Measurements from ENCODE around the gene MEGF10.

MEGF10 gene

DNA sequence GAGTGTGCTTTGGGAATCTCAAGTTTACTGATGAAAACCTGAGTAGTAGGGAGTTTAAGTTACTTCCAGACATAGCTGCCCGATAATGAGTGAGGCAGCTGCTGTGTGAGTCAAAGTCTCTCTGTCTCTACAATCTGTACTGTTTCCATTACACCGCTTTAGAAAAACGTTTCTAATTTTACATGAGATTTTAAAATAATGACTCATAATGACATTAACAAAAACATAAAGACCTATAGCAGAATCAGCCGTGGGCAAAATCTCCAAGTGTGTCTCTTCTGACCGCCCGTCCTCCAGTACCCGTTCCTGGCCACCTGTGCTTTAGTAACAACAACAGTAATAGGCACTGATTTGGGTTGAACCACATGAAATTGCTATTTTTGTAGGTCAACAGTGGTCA, 157.2 kb downstream of the MEGF10 start:
- peak; percentile 8 for DNase-seq

GRCh38 chr5:127450046-127450445, 159.4 kb downstream of the MEGF10 start:
- DNase-seq: no peak

GRCh38 chr5:127451096-127451495, 160.5 kb downstream of the MEGF10 start:
- DNase-seq: no peak

DNA sequence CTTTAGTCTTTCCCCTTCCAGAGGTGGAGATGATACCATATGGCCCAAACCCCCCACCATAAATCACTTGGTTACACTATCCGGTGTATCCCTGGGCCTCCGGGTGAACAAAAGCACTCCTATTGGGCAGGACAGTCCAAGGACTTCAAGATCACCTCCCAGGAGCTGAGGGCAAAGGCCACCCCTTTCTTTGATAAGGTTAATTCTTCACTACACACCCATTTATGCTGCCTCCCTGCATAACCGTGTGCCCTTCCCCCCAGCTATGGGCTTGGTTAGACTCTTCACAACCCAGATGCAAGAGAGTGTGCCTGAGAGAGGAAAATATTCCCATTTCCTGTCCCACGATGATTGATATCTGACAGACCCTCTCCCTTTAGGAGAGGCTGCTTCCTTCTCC, 162.0 kb downstream of the MEGF10 start:
- no peak for DNase-seq

- DNase-seq: no peak
Observed at GRCh38 chr5:127471211-127471610, 180.6 kb downstream of the MEGF10 start.

DNA sequence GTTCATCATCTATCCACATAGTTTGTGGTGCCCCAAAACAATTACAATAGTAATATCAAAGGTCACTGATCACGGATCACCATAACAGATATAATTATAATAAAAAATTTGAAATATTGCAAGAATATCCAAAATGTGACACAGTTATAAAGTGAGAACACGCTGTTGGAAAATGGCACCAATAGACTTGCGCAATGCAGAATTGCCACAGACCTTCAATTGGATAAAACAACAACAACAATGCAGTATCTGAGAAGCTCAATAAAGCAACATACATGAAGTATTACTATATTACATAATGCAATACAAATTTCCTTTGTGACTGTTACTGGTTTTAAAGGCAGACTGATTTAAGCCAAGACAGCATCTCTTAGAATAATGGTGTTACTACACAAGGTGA, 182.1 kb downstream of the MEGF10 start:
- DNase-seq: no peak

GRCh38 chr5:127486471-127486870, 195.9 kb downstream of the MEGF10 start:
- no peak for DNase-seq

DNA sequence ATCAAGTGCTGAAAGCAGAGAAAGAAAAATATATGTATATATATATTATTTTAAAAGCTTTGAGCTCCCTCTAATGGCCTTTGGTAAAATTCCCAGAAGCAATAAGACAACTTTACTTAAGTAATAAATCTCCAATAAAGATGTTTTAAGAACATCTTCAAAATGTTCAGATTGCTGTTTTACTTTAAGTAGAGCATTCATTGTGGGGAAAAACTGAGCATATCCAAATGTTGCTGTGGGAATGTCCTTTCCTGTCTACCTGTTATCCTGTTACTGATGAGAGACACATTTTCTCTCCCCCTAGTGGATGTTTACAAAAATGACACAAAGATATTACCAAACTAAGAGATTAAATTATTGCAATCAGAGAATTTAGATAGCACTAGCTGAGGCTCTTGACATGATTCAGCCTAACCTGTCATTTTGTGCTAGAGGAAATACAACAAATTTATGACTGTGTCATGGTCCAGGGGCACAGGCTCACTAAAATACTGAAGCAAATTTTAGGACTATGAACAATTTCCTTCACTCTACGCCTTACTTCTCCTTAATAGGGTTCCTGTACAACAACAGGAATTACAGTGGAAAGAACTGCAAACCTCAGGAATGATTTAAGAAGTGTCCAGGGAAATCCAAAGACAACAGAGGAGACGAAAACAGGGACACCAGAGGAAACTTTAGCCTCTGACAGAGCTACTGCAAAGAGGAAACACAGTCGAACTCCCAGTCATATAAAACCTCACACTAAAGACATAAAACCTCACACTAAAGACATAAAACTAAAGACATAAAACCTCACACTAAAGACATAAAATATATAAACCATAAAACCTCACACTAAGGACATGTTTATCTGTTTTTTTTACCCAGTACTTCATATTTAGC, 202.5 kb downstream of the MEGF10 start:
- peak; percentile 54 for DNase-seq

GRCh38 chr5:127498548-127498947, 208.0 kb downstream of the MEGF10 start:
- no peak for DNase-seq

DNA sequence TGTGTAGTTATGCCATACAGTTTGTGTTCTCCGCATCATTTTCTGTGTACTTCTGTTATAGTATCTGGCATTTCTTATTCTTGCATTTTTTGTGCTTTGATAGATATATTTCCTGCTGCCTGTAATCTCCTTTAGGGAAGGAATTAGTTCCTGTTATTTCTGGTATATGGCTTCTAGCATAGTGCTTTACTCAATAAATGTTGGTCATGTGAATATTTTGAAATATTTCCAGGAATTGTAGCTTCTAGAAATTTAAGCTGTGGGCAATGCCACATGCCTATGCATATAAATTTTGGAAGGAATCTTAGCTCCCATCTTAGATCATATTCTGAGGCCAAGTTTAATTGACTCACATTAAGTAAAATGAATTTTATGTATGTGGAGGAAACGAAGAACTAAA, 215.3 kb downstream of the MEGF10 start:
- no peak for DNase-seq

- no peak for DNase-seq
Observed at GRCh38 chr5:127506616-127507015, 216.0 kb downstream of the MEGF10 start.

DNA sequence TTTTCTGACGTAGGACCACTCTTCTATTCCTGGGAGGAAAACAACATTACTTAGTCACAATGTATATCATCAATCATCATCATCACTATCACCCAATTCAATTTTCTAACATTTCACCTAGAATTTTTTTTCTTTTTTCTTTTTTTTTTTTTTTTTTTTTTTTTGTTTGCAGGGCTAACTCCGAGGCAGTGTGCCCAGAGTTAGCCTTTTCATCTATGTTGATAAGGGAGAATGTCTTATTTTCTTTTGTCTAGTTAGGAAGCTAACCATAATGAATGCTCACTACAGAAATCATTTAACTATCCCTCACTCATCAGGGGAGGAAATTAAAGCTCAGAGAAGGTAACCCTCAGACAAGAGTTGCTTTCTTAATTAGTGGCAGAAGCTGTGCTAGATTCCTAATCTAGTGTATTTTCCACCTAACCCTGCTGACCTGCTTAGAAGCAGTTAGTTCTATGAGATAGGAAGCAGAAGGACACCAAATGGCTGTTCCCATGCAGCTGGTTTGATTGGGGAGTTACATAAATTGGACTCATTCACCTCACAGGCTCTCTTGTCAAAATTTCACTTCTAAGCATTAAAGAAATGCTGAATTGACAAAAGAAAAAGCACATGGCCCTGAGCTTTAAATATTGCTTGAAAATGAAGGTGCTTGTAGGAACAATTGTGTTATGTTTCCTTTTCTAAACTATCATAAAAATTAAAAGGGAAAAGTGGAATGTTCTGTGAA, 218.2 kb downstream of the MEGF10 start:
- DNase-seq: no peak

Data from HCEC 1CT (cell line).